ENCODE results near the gene DNAH14. TPM values are rescaled to one million over a fixed set of nuclear protein-coding genes. Genes with fewer than 3 reads are reported as not detected.

DNAH14 gene
- total RNA-seq, 1 donor from 2014 or later = 21.6 TPM

GRCh38 chr1:225114354-225114990 is 185.0 kb downstream of the DNAH14 start:
- no peaks in the 10 kb centered on the region for H3K9me3 Mint-ChIP-seq (ENCODE audit: unreplicated experiment)
- H3K4me3 Mint-ChIP-seq (ENCODE audit: unreplicated experiment) = no peak overlapping the region
- no peaks in the 10 kb centered on the region for H3K36me3 Mint-ChIP-seq (ENCODE audit: low read depth, unreplicated experiment)
- no peak overlapping the region for H3K27ac Mint-ChIP-seq (ENCODE audit: unreplicated experiment)
- no peak for DNase-seq (ENCODE audit: low spot score)
- no peaks in the 10 kb centered on the region for H3K27me3 Mint-ChIP-seq (ENCODE audit: unreplicated experiment)
- no peaks in the 10 kb centered on the region for H3K4me1 Mint-ChIP-seq (ENCODE audit: unreplicated experiment)
- no peak for TF ChIP-seq CTCF (IDR thresholded peaks at IDR 0.05; ENCODE audit: unreplicated experiment)

- Mint-ChIP-seq H3K4me3 (ENCODE audit: unreplicated experiment) (no peak overlapping the region), H3K27me3 (ENCODE audit: unreplicated experiment) (peaks cover 1% of the 10 kb centered on the region), H3K9me3 (ENCODE audit: unreplicated experiment) (no peaks in the 10 kb centered on the region), H3K27ac (ENCODE audit: unreplicated experiment) (no peak overlapping the region), H3K4me1 (ENCODE audit: unreplicated experiment) (no peaks in the 10 kb centered on the region), H3K36me3 (ENCODE audit: low read depth, unreplicated experiment) (peaks cover 4% of the 10 kb centered on the region)
- no peak for TF ChIP-seq CTCF (IDR thresholded peaks at IDR 0.05; ENCODE audit: unreplicated experiment)
- DNase-seq (ENCODE audit: low spot score) = no peak
Observed at GRCh38 chr1:225119307-225119706, 189.8 kb downstream of the DNAH14 start.

- no peak for TF ChIP-seq CTCF (IDR thresholded peaks at IDR 0.05; ENCODE audit: unreplicated experiment)
- H3K36me3 Mint-ChIP-seq (ENCODE audit: low read depth, unreplicated experiment) = peaks cover 5% of the 10 kb centered on the region
- H3K27me3 Mint-ChIP-seq (ENCODE audit: unreplicated experiment) = peaks cover 1% of the 10 kb centered on the region
- H3K27ac Mint-ChIP-seq (ENCODE audit: unreplicated experiment) = no peak overlapping the region
- H3K4me3 Mint-ChIP-seq (ENCODE audit: unreplicated experiment) = no peak overlapping the region
- no peaks in the 10 kb centered on the region for H3K9me3 Mint-ChIP-seq (ENCODE audit: unreplicated experiment)
- no peak for DNase-seq (ENCODE audit: low spot score)
- H3K4me1 Mint-ChIP-seq (ENCODE audit: unreplicated experiment) = no peaks in the 10 kb centered on the region
Observed at GRCh38 chr1:225121095-225121494, 191.6 kb downstream of the DNAH14 start.

- Mint-ChIP-seq H3K27ac (ENCODE audit: unreplicated experiment) (no peak overlapping the region), H3K4me1 (ENCODE audit: unreplicated experiment) (no peaks in the 10 kb centered on the region), H3K36me3 (ENCODE audit: low read depth, unreplicated experiment) (no peaks in the 10 kb centered on the region), H3K27me3 (ENCODE audit: unreplicated experiment) (no peaks in the 10 kb centered on the region), H3K9me3 (ENCODE audit: unreplicated experiment) (no peaks in the 10 kb centered on the region), H3K4me3 (ENCODE audit: unreplicated experiment) (no peak overlapping the region)
- no peak for DNase-seq (ENCODE audit: low spot score)
- TF ChIP-seq CTCF (IDR thresholded peaks at IDR 0.05; ENCODE audit: unreplicated experiment) = no peak
Observed at GRCh38 chr1:225131869-225132268, 202.4 kb downstream of the DNAH14 start.

DNA sequence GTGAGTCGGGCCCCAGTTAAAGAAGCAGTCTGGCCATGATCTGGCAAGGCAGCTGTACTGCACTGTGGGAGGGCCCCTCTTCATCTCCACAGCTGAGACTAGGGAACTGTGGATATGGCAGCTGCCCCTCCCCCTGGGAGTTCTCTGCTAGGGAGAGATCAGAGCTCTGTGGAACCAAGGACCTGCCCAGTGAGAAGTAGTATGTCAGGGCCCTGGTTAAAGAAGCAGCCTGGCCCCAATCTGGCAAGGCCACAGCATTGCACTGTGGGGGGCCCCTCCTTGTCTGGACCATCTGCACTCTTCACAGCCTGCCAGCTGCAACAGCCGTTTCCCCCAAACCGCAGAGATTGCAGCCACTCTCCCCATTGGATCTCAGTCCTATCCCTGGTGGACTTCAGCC is 208.5 kb downstream of the DNAH14 start:
- Mint-ChIP-seq H3K27ac (ENCODE audit: unreplicated experiment) (no peak overlapping the region), H3K4me3 (ENCODE audit: unreplicated experiment) (no peak overlapping the region), H3K27me3 (ENCODE audit: unreplicated experiment) (no peaks in the 10 kb centered on the region), H3K9me3 (ENCODE audit: unreplicated experiment) (no peaks in the 10 kb centered on the region), H3K36me3 (ENCODE audit: low read depth, unreplicated experiment) (no peaks in the 10 kb centered on the region), H3K4me1 (ENCODE audit: unreplicated experiment) (peaks cover 2% of the 10 kb centered on the region)
- DNase-seq (ENCODE audit: low spot score) = no peak
- no peak for TF ChIP-seq CTCF (IDR thresholded peaks at IDR 0.05; ENCODE audit: unreplicated experiment)
